Choroid plexus epithelial cell (primary cell): ENCODE measurements around the gene SLC47A2.

Experiments used
- DNase-seq: peaks from one replicate; pipeline ENCODE4 v3.0.0-alpha.2; 2010; ENCODE audit warnings: low read depth
- H3K4me3 ChIP-seq: 2 replicates; pipeline ENCODE4 v1.5.1; 2011; ENCODE audit warnings: low read depth, mild to moderate bottlenecking, control low read depth, low read length, moderate library complexity
- TF ChIP-seq, protein P1 (sequence below): conservative IDR thresholded peaks from 2 replicates; pipeline ENCODE4 v1.5.1; 2011; ENCODE audit warnings: low read depth, mild to moderate bottlenecking, control low read depth, inconsistent platforms, low read length, moderate library complexity

The SLC47A2 gene

DNA sequence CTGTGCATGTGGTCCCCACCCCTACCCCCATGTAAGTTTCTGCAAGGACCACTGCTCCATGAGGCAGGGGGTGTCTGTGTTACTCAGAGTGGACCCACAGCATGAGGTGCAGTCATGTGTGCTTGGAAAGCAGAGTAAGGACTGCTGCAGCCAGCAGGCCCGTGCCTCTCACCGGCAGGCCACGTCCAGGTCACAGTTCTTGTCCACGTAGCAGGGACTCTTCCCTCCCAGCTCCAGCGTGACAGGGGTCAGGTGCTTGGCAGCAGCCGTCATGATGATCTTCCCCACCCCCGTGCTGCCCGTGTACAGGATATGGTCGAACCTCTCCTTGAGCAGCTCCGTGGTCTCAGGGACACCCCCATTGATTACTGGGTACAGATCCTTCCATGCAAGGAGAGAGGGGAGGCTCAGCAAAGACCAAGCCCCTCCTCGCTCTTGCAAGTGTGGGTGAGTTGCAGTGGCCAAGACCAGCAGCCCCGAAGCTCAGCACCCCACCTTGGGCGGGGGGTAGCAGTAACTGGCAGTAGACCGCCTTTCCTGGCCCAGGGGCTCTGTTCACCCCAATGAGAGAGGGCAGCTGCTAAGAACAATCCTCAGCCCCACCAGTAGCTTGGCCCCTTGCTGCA is 25.6 kb upstream of the SLC47A2 start:
- TF ChIP-seq, protein P1, sequence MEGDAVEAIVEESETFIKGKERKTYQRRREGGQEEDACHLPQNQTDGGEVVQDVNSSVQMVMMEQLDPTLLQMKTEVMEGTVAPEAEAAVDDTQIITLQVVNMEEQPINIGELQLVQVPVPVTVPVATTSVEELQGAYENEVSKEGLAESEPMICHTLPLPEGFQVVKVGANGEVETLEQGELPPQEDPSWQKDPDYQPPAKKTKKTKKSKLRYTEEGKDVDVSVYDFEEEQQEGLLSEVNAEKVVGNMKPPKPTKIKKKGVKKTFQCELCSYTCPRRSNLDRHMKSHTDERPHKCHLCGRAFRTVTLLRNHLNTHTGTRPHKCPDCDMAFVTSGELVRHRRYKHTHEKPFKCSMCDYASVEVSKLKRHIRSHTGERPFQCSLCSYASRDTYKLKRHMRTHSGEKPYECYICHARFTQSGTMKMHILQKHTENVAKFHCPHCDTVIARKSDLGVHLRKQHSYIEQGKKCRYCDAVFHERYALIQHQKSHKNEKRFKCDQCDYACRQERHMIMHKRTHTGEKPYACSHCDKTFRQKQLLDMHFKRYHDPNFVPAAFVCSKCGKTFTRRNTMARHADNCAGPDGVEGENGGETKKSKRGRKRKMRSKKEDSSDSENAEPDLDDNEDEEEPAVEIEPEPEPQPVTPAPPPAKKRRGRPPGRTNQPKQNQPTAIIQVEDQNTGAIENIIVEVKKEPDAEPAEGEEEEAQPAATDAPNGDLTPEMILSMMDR = no peak
- no peak for DNase-seq

DNA sequence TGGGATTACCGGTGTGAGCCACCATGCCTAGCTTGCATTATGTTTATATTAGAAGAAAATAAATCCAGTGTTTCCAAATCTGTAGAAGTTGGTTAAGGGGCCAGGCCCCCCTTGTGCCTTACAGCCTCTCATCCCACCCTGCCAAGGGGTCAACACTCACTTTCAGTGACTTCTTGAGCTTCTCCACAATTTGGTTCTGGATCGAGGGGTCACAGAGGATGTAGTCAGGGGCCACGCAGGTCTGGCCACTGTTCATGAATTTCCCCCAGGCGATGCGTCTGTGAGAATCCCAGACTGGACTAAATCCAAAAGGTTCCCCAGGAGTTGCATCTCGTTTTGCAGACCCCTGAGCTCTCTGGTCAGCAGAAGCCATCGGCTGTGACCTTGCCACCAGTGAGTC is 24.5 kb upstream of the SLC47A2 start:
- TF ChIP-seq, protein P1 = no peak
- no peak overlapping the region for H3K4me3 ChIP-seq
- no peak for DNase-seq

More for the DNA sequence above, 25.6 kb upstream of the SLC47A2 start:
- H3K4me3 ChIP-seq = no peak overlapping the region

DNA sequence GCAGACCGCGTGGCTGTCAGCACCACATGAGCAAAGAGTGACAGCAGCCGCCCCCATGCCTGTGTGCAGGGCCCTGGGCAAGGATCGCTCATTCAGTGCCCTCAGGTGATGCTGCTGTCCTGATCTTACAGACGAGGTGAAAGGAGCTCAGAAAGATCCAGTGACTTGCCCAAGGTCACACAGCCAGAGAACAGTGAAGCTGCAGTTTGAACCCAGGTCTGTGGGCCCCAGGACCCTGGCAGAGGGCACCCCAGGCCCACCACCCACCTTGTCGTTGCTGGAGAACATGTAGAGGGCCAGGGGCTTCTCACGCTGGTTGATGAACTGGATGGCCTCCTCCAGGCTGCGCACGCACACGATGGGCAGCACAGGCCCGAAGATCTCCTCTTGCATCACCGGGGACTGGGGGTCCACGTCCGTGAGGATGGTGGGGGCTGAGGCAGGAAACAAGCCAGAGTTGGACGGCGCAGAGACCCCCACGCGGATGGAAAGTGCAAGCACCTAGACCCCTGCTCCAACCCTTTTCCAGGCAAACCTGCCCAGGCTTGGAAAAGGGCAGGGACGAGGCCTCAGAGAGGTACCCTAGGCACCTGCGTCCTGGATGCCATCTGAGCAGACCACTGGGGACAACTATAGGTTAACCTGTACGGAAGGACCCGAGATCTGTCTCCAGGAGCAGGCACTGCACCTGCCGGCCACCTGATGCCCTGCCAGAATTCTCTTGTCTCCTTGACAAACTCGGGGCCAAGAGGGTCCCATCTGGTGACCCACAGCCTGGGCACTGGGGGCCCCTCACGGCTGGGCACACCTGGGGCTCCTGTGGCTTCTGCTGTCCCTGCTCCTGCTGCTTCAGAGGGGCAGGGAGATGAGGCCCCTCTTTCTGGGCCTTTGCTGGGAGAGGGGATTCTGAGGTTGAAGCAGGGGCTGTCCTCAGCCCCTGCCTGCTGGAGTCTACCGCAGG is 23.1 kb upstream of the SLC47A2 start:
- H3K4me3 ChIP-seq = no peak overlapping the region
- DNase-seq = no peak
- TF ChIP-seq, protein P1 = no peak

DNA sequence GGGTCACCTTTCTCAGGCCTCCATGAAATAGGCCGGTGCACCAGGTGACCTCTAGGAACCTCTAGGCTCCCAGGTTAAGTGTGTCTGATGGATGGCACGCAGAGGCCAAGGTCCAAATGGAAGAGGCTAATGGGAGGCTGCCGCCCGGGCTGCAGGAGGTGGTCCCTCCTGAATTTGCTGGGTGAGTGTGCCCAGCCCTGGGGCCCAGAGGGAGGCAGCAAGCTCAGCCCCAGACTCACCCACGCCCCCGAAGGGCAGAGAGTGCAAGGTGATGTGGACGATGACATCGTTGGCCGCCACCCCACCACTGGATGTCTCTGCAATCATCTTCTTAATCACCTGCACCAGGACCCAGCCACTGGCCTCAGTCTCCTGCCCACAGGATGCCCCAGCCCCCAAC is 22.4 kb upstream of the SLC47A2 start:
- no peak for DNase-seq
- no peak overlapping the region for H3K4me3 ChIP-seq
- TF ChIP-seq, protein P1 = no peak

DNA sequence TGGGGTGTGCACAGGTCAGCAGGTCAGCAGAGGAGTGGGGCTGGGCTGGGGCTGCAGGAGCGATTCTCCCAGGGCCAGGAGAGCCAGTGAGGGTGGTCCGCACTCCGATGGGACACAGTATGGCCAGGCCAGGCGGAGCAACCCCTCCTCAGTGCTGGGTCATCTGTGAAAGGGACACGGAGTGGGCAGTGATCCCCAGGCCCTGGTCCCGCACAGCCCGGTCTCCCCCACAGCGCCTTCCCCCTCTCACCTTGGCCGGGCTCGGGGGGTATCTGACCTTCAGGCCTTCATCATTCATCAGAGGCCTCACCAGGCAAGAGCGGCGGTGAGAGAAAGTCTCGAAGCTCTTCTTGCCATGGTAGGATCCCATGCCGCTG is 21.7 kb upstream of the SLC47A2 start:
- no peak overlapping the region for H3K4me3 ChIP-seq
- no peak for DNase-seq
- TF ChIP-seq, protein P1 = no peak

- TF ChIP-seq, protein P1 = no peak
- no peak overlapping the region for H3K4me3 ChIP-seq
- DNase-seq = no peak
Observed at GRCh38 chr17:19737305-19738072, 21.1 kb upstream of the SLC47A2 start.
